ENCODE measurements around the gene TULP1.
"Not testable (repeated sequence)": the region's sequence is repeated elsewhere in the genome, so short reads cannot be mapped to it uniquely, and the experiment has no call there.

Gene TULP1

GRCh38 chr6:35541836-35542235, 29.1 kb upstream of the TULP1 start:
- no peaks in the 10 kb centered on the region for H3F3A ChIP-seq (ENCODE audit: low read depth)
- H3K79me2 ChIP-seq (ENCODE audit: insufficient read depth, low read length), result no peaks in the 10 kb centered on the region
- TF ChIP-seq CTCF (conservative IDR thresholded peaks at IDR 0.05; ENCODE audit: low read length), result no peak
- TF ChIP-seq EZH2phosphoT487 (IDR thresholded peaks at IDR 0.05; ENCODE audit: borderline replicate concordance), result no peak
- H2AFZ ChIP-seq (ENCODE audit: low read length), result no peak overlapping the region
- H3K4me1 ChIP-seq (ENCODE audit: insufficient read depth, low read length, poor library complexity, severe bottlenecking), result no peaks in the 10 kb centered on the region
- H3K27me3 ChIP-seq (ENCODE audit: insufficient read depth, low read length, poor library complexity, severe bottlenecking), result no peaks in the 10 kb centered on the region
- no peaks in the 10 kb centered on the region for H4K20me1 ChIP-seq (ENCODE audit: insufficient read depth, low read length, poor library complexity, severe bottlenecking)
- no peaks in the 10 kb centered on the region for H3K36me3 ChIP-seq (ENCODE audit: insufficient read depth, low read length)
- no peaks in the 10 kb centered on the region for H3K9me3 ChIP-seq (ENCODE audit: insufficient read depth, low read depth, low read length)
- H3K9ac ChIP-seq (ENCODE audit: low read depth, low read length, poor library complexity, severe bottlenecking), result no peak overlapping the region
- H3K4me3 ChIP-seq (ENCODE audit: low read length, poor library complexity, severe bottlenecking), result no peak overlapping the region
- no peak overlapping the region for H3K4me2 ChIP-seq (ENCODE audit: low read depth, low read length, poor library complexity, severe bottlenecking)
- no peaks in the 10 kb centered on the region for H3K9me2 ChIP-seq (replicated peaks; ENCODE audit: low read depth, low read length)

GRCh38 chr6:35539223-35539622, 26.5 kb upstream of the TULP1 start:
- no peaks in the 10 kb centered on the region for H3K79me2 ChIP-seq (ENCODE audit: insufficient read depth, low read length)
- H2AFZ ChIP-seq (ENCODE audit: low read length), result no peak overlapping the region
- no peak overlapping the region for H3K4me2 ChIP-seq (ENCODE audit: low read depth, low read length, poor library complexity, severe bottlenecking)
- no peaks in the 10 kb centered on the region for H3K9me3 ChIP-seq (ENCODE audit: insufficient read depth, low read depth, low read length)
- no peak for TF ChIP-seq EZH2phosphoT487 (IDR thresholded peaks at IDR 0.05; ENCODE audit: borderline replicate concordance)
- no peak for TF ChIP-seq CTCF (conservative IDR thresholded peaks at IDR 0.05; ENCODE audit: low read length)
- no peaks in the 10 kb centered on the region for H3K36me3 ChIP-seq (ENCODE audit: insufficient read depth, low read length)
- no peaks in the 10 kb centered on the region for H3K9me2 ChIP-seq (replicated peaks; ENCODE audit: low read depth, low read length)
- H3K4me1 ChIP-seq (ENCODE audit: insufficient read depth, low read length, poor library complexity, severe bottlenecking), result no peaks in the 10 kb centered on the region
- H3F3A ChIP-seq (ENCODE audit: low read depth), result no peaks in the 10 kb centered on the region
- no peak overlapping the region for H3K4me3 ChIP-seq (ENCODE audit: low read length, poor library complexity, severe bottlenecking)
- H4K20me1 ChIP-seq (ENCODE audit: insufficient read depth, low read length, poor library complexity, severe bottlenecking), result no peaks in the 10 kb centered on the region
- H3K9ac ChIP-seq (ENCODE audit: low read depth, low read length, poor library complexity, severe bottlenecking), result no peak overlapping the region
- no peaks in the 10 kb centered on the region for H3K27me3 ChIP-seq (ENCODE audit: insufficient read depth, low read length, poor library complexity, severe bottlenecking)

- H3K4me3 ChIP-seq (ENCODE audit: low read length, poor library complexity, severe bottlenecking); H4K20me1 ChIP-seq (ENCODE audit: insufficient read depth, low read length, poor library complexity, severe bottlenecking); H3K27me3 ChIP-seq (ENCODE audit: insufficient read depth, low read length, poor library complexity, severe bottlenecking); H3K36me3 ChIP-seq (ENCODE audit: insufficient read depth, low read length); H2AFZ ChIP-seq (ENCODE audit: low read length); H3K4me1 ChIP-seq (ENCODE audit: insufficient read depth, low read length, poor library complexity, severe bottlenecking); H3K9me3 ChIP-seq (ENCODE audit: insufficient read depth, low read depth, low read length); H3K79me2 ChIP-seq (ENCODE audit: insufficient read depth, low read length); H3K4me2 ChIP-seq (ENCODE audit: low read depth, low read length, poor library complexity, severe bottlenecking); H3K9ac ChIP-seq (ENCODE audit: low read depth, low read length, poor library complexity, severe bottlenecking); H3F3A ChIP-seq (ENCODE audit: low read depth); H3K9me2 ChIP-seq (replicated peaks; ENCODE audit: low read depth, low read length): not testable (repeated sequence)
These were observed 23.2 kb upstream of the TULP1 start for GRCh38 chr6:35535847-35536246.

DNA sequence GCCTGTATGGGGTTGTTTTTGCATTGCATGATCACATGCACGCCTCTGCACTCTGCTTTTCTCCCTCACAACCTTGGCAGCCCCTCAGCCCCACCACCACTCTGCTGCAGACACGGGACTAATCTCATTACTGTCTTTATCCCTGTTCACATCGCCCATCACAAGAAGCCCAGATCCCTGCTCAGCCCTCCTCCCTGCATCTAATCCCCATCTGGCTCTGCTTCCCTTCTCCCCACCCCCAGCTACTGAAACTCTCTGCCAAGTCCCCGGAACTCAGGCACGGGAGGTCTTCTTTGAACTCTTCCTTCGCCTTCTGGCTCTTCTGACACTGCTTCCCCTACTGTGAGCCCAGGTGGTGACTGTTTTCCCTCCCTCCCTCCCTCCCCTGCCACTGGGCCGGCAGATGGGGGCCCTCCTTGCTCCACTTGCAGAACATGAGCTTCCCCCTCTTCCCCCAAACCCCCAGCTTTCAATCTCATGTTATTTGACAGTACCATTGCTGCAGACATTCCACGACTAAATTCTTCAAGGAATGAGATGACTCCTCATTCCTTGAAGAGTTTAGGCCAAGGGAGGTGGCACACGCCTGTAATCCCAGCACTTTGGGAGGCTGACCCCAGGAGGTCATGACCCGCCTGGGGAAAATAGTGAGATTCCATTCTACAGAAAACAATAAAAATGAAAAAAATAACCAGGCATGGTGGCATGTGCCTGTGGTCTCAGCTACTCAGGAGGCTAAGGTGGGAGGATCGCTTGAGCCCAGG, 21.9 kb upstream of the TULP1 start:
- Histone ChIP-seq H3K9ac (ENCODE audit: low read depth, low read length, poor library complexity, severe bottlenecking) (no peak overlapping the region), H3F3A (ENCODE audit: low read depth) (no peaks in the 10 kb centered on the region), H3K79me2 (ENCODE audit: insufficient read depth, low read length) (no peaks in the 10 kb centered on the region), H3K36me3 (ENCODE audit: insufficient read depth, low read length) (no peaks in the 10 kb centered on the region), H3K9me2 (replicated peaks; ENCODE audit: low read depth, low read length) (no peaks in the 10 kb centered on the region), H2AFZ (ENCODE audit: low read length) (no peak overlapping the region), H3K4me3 (ENCODE audit: low read length, poor library complexity, severe bottlenecking) (no peak overlapping the region), H3K4me1 (ENCODE audit: insufficient read depth, low read length, poor library complexity, severe bottlenecking) (no peaks in the 10 kb centered on the region), H3K27me3 (ENCODE audit: insufficient read depth, low read length, poor library complexity, severe bottlenecking) (no peaks in the 10 kb centered on the region), H4K20me1 (ENCODE audit: insufficient read depth, low read length, poor library complexity, severe bottlenecking) (no peaks in the 10 kb centered on the region), H3K4me2 (ENCODE audit: low read depth, low read length, poor library complexity, severe bottlenecking) (no peak overlapping the region), H3K9me3 (ENCODE audit: insufficient read depth, low read depth, low read length) (no peaks in the 10 kb centered on the region)
- TF ChIP-seq EZH2phosphoT487 (IDR thresholded peaks at IDR 0.05; ENCODE audit: borderline replicate concordance) (no peak), CTCF (conservative IDR thresholded peaks at IDR 0.05; ENCODE audit: low read length) (no peak)

All from Loucy (cell line).